Thyroid gland (tissue), 4 donors: ENCODE data around the gene CYP46A1. TPM values are rescaled to one million over a fixed set of nuclear protein-coding genes. Genes with fewer than 3 reads are reported as not detected.

Source experiments
- DNase-seq, 2 donors: peaks; one replicate each; pipeline ENCODE4 v3.0.0-alpha.2; 2019
- H3K27ac ChIP-seq, 3 donors: fragments of 200-600 bp; sonication (generic); 1 replicate in 2 of 3; 2 replicates in 1 of 3; pipeline ENCODE4 v1.5.1; 2016 to 2019; ENCODE audit warnings: mild to moderate bottlenecking in 1 of 3, moderate library complexity in 1 of 3
- H3K27me3 ChIP-seq: fragments of 200-600 bp; sonication (generic); one replicate; pipeline ENCODE4 v1.5.1; 2019
- H3K36me3 ChIP-seq, 2 donors: fragments of 200-600 bp; sonication (generic); one replicate each; pipeline ENCODE4 v1.5.1; 2016 to 2019
- H3K4me1 ChIP-seq, 2 donors: fragments of 200-600 bp; sonication (generic); one replicate each; pipeline ENCODE4 v1.5.1; 2017 to 2019
- H3K4me3 ChIP-seq, 3 donors: fragments of 200-600 bp; sonication (generic); replicated peaks in 1 of 3; 1 replicate in 2 of 3; 2 replicates in 1 of 3; pipeline ENCODE4 v1.5.1; 2016; ENCODE audit warnings: mild to moderate bottlenecking in 1 of 3
- H3K9me3 ChIP-seq: fragments of 200-600 bp; sonication (generic); one replicate; pipeline ENCODE4 v1.5.1; 2017
- CTCF ChIP-seq, 6 experiments: fragments of 200-600 bp in 3 of 6; fragments of 450-650 bp in 3 of 6; sonication (generic) in 3 of 6; IDR thresholded peaks; one replicate each; pipeline ENCODE4 v1.5.1; 2016 to 2019; ENCODE audit warnings: antibody characterized with exemption in 6 of 6, mild to moderate bottlenecking in 2 of 6, inconsistent platforms in 1 of 6, moderate library complexity in 1 of 6
- POLR2A ChIP-seq, 2 donors: fragments of 450-650 bp; IDR thresholded peaks; one replicate each; pipeline ENCODE4 v1.6.1; 2017; ENCODE audit warnings: antibody characterized with exemption in 2 of 2, mild to moderate bottlenecking in 2 of 2, moderate library complexity in 1 of 2
- WGBS, 2 donors: methylation state at CpG; one replicate each; pipeline ENCODE4 v1.1.5; 2017; 5-methylcytosine and 5-hydroxymethylcytosine counted together
- intact Hi-C: fragments of 100-400 bp; cut with DNase I; formaldehyde crosslinking; loops from one replicate; pipeline ENCODE4 v1.15.1; 2023
- total RNA-seq, 4 donors: library from RNA; depleted of rRNA; stranded (reverse); fragments of >200 nt; gene quantifications; one replicate each; pipeline ENCODE4 v1.2.3, GENCODE V29; 2016

CYP46A1 gene
- total RNA-seq, 4 donors from 2014 or later: 0.54 to 5.2 (median 1.5) TPM

- H3K27ac ChIP-seq: no peak overlapping the region
- intact Hi-C loops: no loop called here
- TF ChIP-seq POLR2A (IDR thresholded peaks at IDR 0.05) (no peak), CTCF (IDR thresholded peaks at IDR 0.05) (no peak)
- DNase-seq: no peak
- H3K9me3 ChIP-seq: no peaks in the 10 kb centered on the region
- no peak overlapping the region for H3K4me3 ChIP-seq
- H3K36me3 ChIP-seq: no peaks in the 10 kb centered on the region
- peaks cover 16 to 29% of the 10 kb centered on the region in 2 donors for H3K4me1 ChIP-seq
- H3K27me3 ChIP-seq: no peaks in the 10 kb centered on the region
- WGBS, 2 donors: 93 to 95% methylated on average over 8 to 11 of the region's 14 CpGs
These were observed 57.3 kb downstream of the CYP46A1 start for GRCh38 chr14:99741227-99741976.

GRCh38 chr14:99742074-99742473 lies 58.0 kb downstream of the CYP46A1 start:
- Histone ChIP-seq H3K27me3 (no peaks in the 10 kb centered on the region), H3K4me3 (no peak overlapping the region), H3K9me3 (no peaks in the 10 kb centered on the region), H3K36me3 (no peaks in the 10 kb centered on the region), H3K27ac (no peak overlapping the region), H3K4me1 (peaks cover 16 to 29% of the 10 kb centered on the region in 2 donors)
- TF ChIP-seq CTCF (IDR thresholded peaks at IDR 0.05) (no peak), POLR2A (IDR thresholded peaks at IDR 0.05) (no peak)
- WGBS, 2 donors: 83 to 98% methylated on average over 1 to 3 of the region's 3 CpGs
- DNase-seq: no peak
- intact Hi-C loops: no loop called here

- peaks cover 8 to 25% of the 10 kb centered on the region in 2 donors for H3K4me1 ChIP-seq
- 87 to 94% methylated on average over 21 to 24 of the region's 25 CpGs for WGBS, 2 donors
- intact Hi-C loops: no loop called here
- H3K36me3 ChIP-seq: no peaks in the 10 kb centered on the region
- no peak for DNase-seq
- no peak for TF ChIP-seq POLR2A (IDR thresholded peaks at IDR 0.05)
- no peak overlapping the region for H3K4me3 ChIP-seq
- no peak overlapping the region for H3K27ac ChIP-seq
- H3K9me3 ChIP-seq: no peaks in the 10 kb centered on the region
- H3K27me3 ChIP-seq: no peaks in the 10 kb centered on the region
These were observed 58.7 kb downstream of the CYP46A1 start for GRCh38 chr14:99742509-99743487.

- Histone ChIP-seq H3K27me3 (no peaks in the 10 kb centered on the region), H3K36me3 (no peaks in the 10 kb centered on the region), H3K9me3 (no peaks in the 10 kb centered on the region), H3K4me1 (peaks cover 7 to 21% of the 10 kb centered on the region in 2 donors), H3K27ac (no peak overlapping the region), H3K4me3 (no peak overlapping the region)
- TF ChIP-seq POLR2A (IDR thresholded peaks at IDR 0.05) (no peak), CTCF (IDR thresholded peaks at IDR 0.05) (no peak)
- no peak for DNase-seq
- 76 to 83% methylated on average over 11 of the region's 11 CpGs for WGBS, 2 donors
- intact Hi-C loops: no loop called here
These were observed 60.2 kb downstream of the CYP46A1 start for GRCh38 chr14:99744199-99744872.

GRCh38 chr14:99744873-99745224 lies 60.8 kb downstream of the CYP46A1 start:
- no peak for TF ChIP-seq CTCF (IDR thresholded peaks at IDR 0.05)
- H3K9me3 ChIP-seq: no peaks in the 10 kb centered on the region
- no peaks in the 10 kb centered on the region for H3K27me3 ChIP-seq
- H3K27ac ChIP-seq: no peak overlapping the region
- 85 to 86% methylated on average over 7 of the region's 7 CpGs for WGBS, 2 donors
- H3K4me1 ChIP-seq: peaks cover 7 to 23% of the 10 kb centered on the region in 2 donors
- no peak for DNase-seq
- no peak overlapping the region for H3K4me3 ChIP-seq
- H3K36me3 ChIP-seq: no peaks in the 10 kb centered on the region
- intact Hi-C loops: no loop called here
